ENCODE data around the gene FAM120C.

Gene FAM120C

GRCh38 chrX:54089191-54089590, 93.9 kb downstream of the FAM120C start:
- no peak overlapping the region for H3K4me3 ChIP-seq (ENCODE audit: low read depth, low read length)
- TF ChIP-seq CTCF (IDR thresholded peaks at IDR 0.05; ENCODE audit: low read depth, low read length, missing control alignments): no peak
- DNase-seq (ENCODE audit: low read depth): no peak
- in situ Hi-C loops (cut with HindIII; ENCODE audit: low sequenced_read_pairs): no loop called here

- in situ Hi-C loops (cut with HindIII; ENCODE audit: low sequenced_read_pairs): no loop called here
- no peak overlapping the region for H3K4me3 ChIP-seq (ENCODE audit: low read depth, low read length)
- DNase-seq (ENCODE audit: low read depth): no peak
- no peak for TF ChIP-seq CTCF (IDR thresholded peaks at IDR 0.05; ENCODE audit: low read depth, low read length, missing control alignments)
Observed at GRCh38 chrX:54087661-54088060, 95.4 kb downstream of the FAM120C start.

- H3K4me3 ChIP-seq (ENCODE audit: low read depth, low read length): no peak overlapping the region
- DNase-seq (ENCODE audit: low read depth): no peak
- TF ChIP-seq CTCF (IDR thresholded peaks at IDR 0.05; ENCODE audit: low read depth, low read length, missing control alignments): no peak
- in situ Hi-C loops (cut with HindIII; ENCODE audit: low sequenced_read_pairs): no loop called here
Observed at GRCh38 chrX:54085666-54086065, 97.4 kb downstream of the FAM120C start.

- TF ChIP-seq CTCF (IDR thresholded peaks at IDR 0.05; ENCODE audit: low read depth, low read length, missing control alignments): no peak
- in situ Hi-C loops (cut with HindIII; ENCODE audit: low sequenced_read_pairs): no loop called here
- H3K4me3 ChIP-seq (ENCODE audit: low read depth, low read length): no peak overlapping the region
- no peak for DNase-seq (ENCODE audit: low read depth)
Observed at GRCh38 chrX:54076903-54077302, 106.2 kb downstream of the FAM120C start.

- no peak for DNase-seq (ENCODE audit: low read depth)
- in situ Hi-C loops (cut with HindIII; ENCODE audit: low sequenced_read_pairs): no loop called here
- TF ChIP-seq CTCF (IDR thresholded peaks at IDR 0.05; ENCODE audit: low read depth, low read length, missing control alignments): no peak
- H3K4me3 ChIP-seq (ENCODE audit: low read depth, low read length): no peak overlapping the region
Observed at GRCh38 chrX:54074826-54075225, 108.2 kb downstream of the FAM120C start.

GRCh38 chrX:54067766-54068165, 115.3 kb downstream of the FAM120C start:
- no peak for DNase-seq (ENCODE audit: low read depth)
- no peak for TF ChIP-seq CTCF (IDR thresholded peaks at IDR 0.05; ENCODE audit: low read depth, low read length, missing control alignments)
- H3K4me3 ChIP-seq (ENCODE audit: low read depth, low read length): no peak overlapping the region
- in situ Hi-C loops (cut with HindIII; ENCODE audit: low sequenced_read_pairs): no loop called here

GRCh38 chrX:54066841-54067240, 116.2 kb downstream of the FAM120C start:
- in situ Hi-C loops (cut with HindIII; ENCODE audit: low sequenced_read_pairs): no loop called here
- no peak for DNase-seq (ENCODE audit: low read depth)
- no peak for TF ChIP-seq CTCF (IDR thresholded peaks at IDR 0.05; ENCODE audit: low read depth, low read length, missing control alignments)
- no peak overlapping the region for H3K4me3 ChIP-seq (ENCODE audit: low read depth, low read length)

Data from astrocyte of the cerebellum (primary cell).